HEK293 (cell line): ENCODE results near the gene PARP15.

ENCODE experiments used
- CTCF ChIA-PET: fragments of 350-600 bp; formaldehyde crosslinking; extraction: SDS; loops from one replicate; lab custom pipeline; 2021; ENCODE audit warnings: antibody characterized with exemption; lab: Yijun Ruan, JAX
- POLR2A ChIA-PET: fragments of 300-600 bp; formaldehyde crosslinking; extraction: SDS; loops from one replicate; lab custom pipeline; 2020; ENCODE audit warnings: antibody characterized with exemption, inconsistent platforms; lab: Yijun Ruan, JAX
- H3K27ac ChIP-seq: fragments of 200-500 bp; sonication (Bioruptor generic); 2 replicates; pipeline ENCODE4 v1.5.1; 2014; ENCODE audit warnings: low read depth, low read length, control low read depth, inconsistent platforms; ENCODE audit errors: extremely low read depth
- H3K36me3 ChIP-seq, 2 experiments: fragments of 200-500 bp in 1 of 2; sonication (Bioruptor generic) in 1 of 2; 1 replicate in 1 of 2; 2 replicates in 1 of 2; pipeline ENCODE4 v1.5.1; 2014 to 2017; ENCODE audit warnings: inconsistent platforms in 2 of 2, low read length in 2 of 2; ENCODE audit not compliant: control insufficient read depth in 2 of 2, insufficient read depth in 1 of 2
- H3K4me1 ChIP-seq: fragments of 200-500 bp; sonication (Bioruptor generic); 2 replicates; pipeline ENCODE4 v1.5.1; 2014; ENCODE audit warnings: mild to moderate bottlenecking, low read length, inconsistent platforms; ENCODE audit not compliant: control insufficient read depth, insufficient read depth
- H3K4me3 ChIP-seq: 2 replicates; pipeline ENCODE4 v1.5.1; 2011; ENCODE audit warnings: low read depth, mild to moderate bottlenecking, control low read depth, low read length, moderate library complexity
- H3K9me3 ChIP-seq: fragments of 200-500 bp; sonication (Bioruptor generic); 2 replicates; pipeline ENCODE4 v1.5.1; 2014; ENCODE audit warnings: low read depth, low read length, inconsistent platforms; ENCODE audit not compliant: control insufficient read depth, insufficient read depth
- ELK4 ChIP-seq: IDR thresholded peaks from 2 replicates; pipeline ENCODE4 v1.6.1; 2011; ENCODE audit warnings: mild to moderate bottlenecking, low read depth, low read length, borderline replicate concordance
- KLF1 ChIP-seq: fragments of 450-650 bp; formaldehyde crosslinking; IDR thresholded peaks from 2 replicates; pipeline ENCODE4 v1.5.1; 2016; ENCODE audit warnings: missing biosample characterization, missing genetic modification characterization
- KLF16 ChIP-seq: fragments of 450-650 bp; formaldehyde crosslinking; IDR thresholded peaks from 2 replicates; pipeline ENCODE4 v1.5.1; 2017; ENCODE audit warnings: missing biosample characterization, missing genetic modification characterization
- PATZ1 ChIP-seq: fragments of 450-650 bp; formaldehyde crosslinking; IDR thresholded peaks from 2 replicates; pipeline ENCODE4 v1.5.1; 2016; ENCODE audit warnings: missing biosample characterization, missing genetic modification characterization
- PRDM10 ChIP-seq: fragments of 450-650 bp; formaldehyde crosslinking; IDR thresholded peaks from 2 replicates; pipeline ENCODE4 v1.5.1; 2016; ENCODE audit warnings: missing biosample characterization, missing genetic modification characterization
- SP2 ChIP-seq: fragments of 450-650 bp; formaldehyde crosslinking; IDR thresholded peaks from 2 replicates; pipeline ENCODE4 v1.5.1; 2016; ENCODE audit warnings: missing biosample characterization, missing genetic modification characterization
- YY2 ChIP-seq: fragments of 450-650 bp; formaldehyde crosslinking; IDR thresholded peaks from 2 replicates; pipeline ENCODE4 v1.5.1; 2016; ENCODE audit warnings: missing biosample characterization, missing genetic modification characterization
- ZBTB10 ChIP-seq: fragments of 450-650 bp; formaldehyde crosslinking; IDR thresholded peaks from 2 replicates; pipeline ENCODE4 v1.5.1; 2016; ENCODE audit warnings: missing biosample characterization, missing genetic modification characterization
- ZBTB26 ChIP-seq: fragments of 450-650 bp; formaldehyde crosslinking; optimal IDR thresholded peaks from 2 replicates; pipeline ENCODE3; 2016; ENCODE audit warnings: missing biosample characterization, mild to moderate bottlenecking, missing genetic modification characterization
- ZBTB8A ChIP-seq: fragments of 450-650 bp; formaldehyde crosslinking; IDR thresholded peaks from 2 replicates; pipeline ENCODE4 v1.5.1; 2016; ENCODE audit warnings: missing biosample characterization, missing genetic modification characterization
- ZFHX2 ChIP-seq: fragments of 450-650 bp; formaldehyde crosslinking; conservative IDR thresholded peaks from 2 replicates; pipeline ENCODE4 v1.5.1; 2016; ENCODE audit warnings: missing biosample characterization, missing genetic modification characterization
- ZNF248 ChIP-seq: fragments of 450-650 bp; formaldehyde crosslinking; IDR thresholded peaks from 2 replicates; pipeline ENCODE4 v1.5.1; 2017; ENCODE audit warnings: missing biosample characterization, missing genetic modification characterization
- ZNF302 ChIP-seq: fragments of 450-650 bp; formaldehyde crosslinking; IDR thresholded peaks from 2 replicates; pipeline ENCODE4 v1.5.1; 2016; ENCODE audit warnings: missing biosample characterization, missing genetic modification characterization, low read depth
- ZNF433 ChIP-seq: fragments of 450-650 bp; formaldehyde crosslinking; IDR thresholded peaks from 2 replicates; pipeline ENCODE4 v1.5.1; 2016; ENCODE audit warnings: missing biosample characterization, missing genetic modification characterization, low read depth
- ZNF558 ChIP-seq: fragments of 450-650 bp; formaldehyde crosslinking; IDR thresholded peaks from 2 replicates; pipeline ENCODE4 v1.5.1; 2016; ENCODE audit warnings: missing biosample characterization, missing genetic modification characterization
- ZNF645 ChIP-seq: fragments of 450-650 bp; formaldehyde crosslinking; IDR thresholded peaks from 2 replicates; pipeline ENCODE4; 2016; ENCODE audit warnings: missing biosample characterization, missing genetic modification characterization
- ZNF664 ChIP-seq: fragments of 450-650 bp; formaldehyde crosslinking; IDR thresholded peaks from 2 replicates; pipeline ENCODE4 v1.5.1; 2016; ENCODE audit warnings: missing biosample characterization, missing genetic modification characterization
- ZNF777 ChIP-seq: fragments of 450-650 bp; formaldehyde crosslinking; IDR thresholded peaks from 2 replicates; pipeline ENCODE4 v1.5.1; 2017; ENCODE audit warnings: missing biosample characterization, missing genetic modification characterization, borderline replicate concordance
- ZSCAN5A ChIP-seq: fragments of 450-650 bp; formaldehyde crosslinking; IDR thresholded peaks from 2 replicates; pipeline ENCODE4 v1.5.1; 2016; ENCODE audit warnings: missing biosample characterization, missing genetic modification characterization

PARP15 gene

GRCh38 chr3:122680475-122681283 is 103.2 kb downstream of the PARP15 start, which contains the start of gene PARP14 (continued):
- TF ChIP-seq PRDM10 = 0 out of 2 replicates have a peak, but pooled peaks have one; percentile 8
- no peak for TF ChIP-seq ZNF248
- TF ChIP-seq ZBTB8A (tag by site-specific recombination) = 0 out of 2 replicates have a peak, but pooled peaks have one; percentile 33

- CTCF ChIA-PET = no interaction called here
- POLR2A ChIA-PET = no interaction called here
- Histone ChIP-seq H3K4me1 (no peaks in the 10 kb centered on the region), H3K27ac (no peak overlapping the region; the same call in 1 of the 2 replicates), H3K9me3 (no peaks in the 10 kb centered on the region), H3K4me3 (peak overlapping the region; percentile 82), H3K36me3 (no peaks in the 10 kb centered on the region; a peak in 1 of 3 replicates)
- TF ChIP-seq KLF1 (tag by site-specific recombination) (0 out of 2 replicates have a peak, but pooled peaks have one; percentile 11), PATZ1 (tag by site-specific recombination) (peak; percentile 5; the same call in 1 of the 2 replicates), ZNF433 (no peak), ZBTB10 (tag by site-specific recombination) (no peak), KLF16 (tag by site-specific recombination) (0 out of 2 replicates have a peak, but pooled peaks have one; percentile 47), ZBTB26 (tag by site-specific recombination) (peak; percentile 28), ZNF302 (tag by site-specific recombination) (no peak), ZFHX2 (tag by site-specific recombination) (0 out of 2 replicates have a peak, but pooled peaks have one; percentile 12), ZNF558 (tag by site-specific recombination) (no peak), SP2 (tag by site-specific recombination) (no peak), ZNF777 (tag by site-specific recombination) (no peak), ELK4 (no peak), ZNF645 (no peak), YY2 (peak; percentile 45; the same call in 1 of the 2 replicates), ZNF664 (tag by site-specific recombination) (no peak), ZSCAN5A (tag by site-specific recombination) (no peak)
Measured at GRCh38 chr3:122681284-122681973, 104.0 kb downstream of the PARP15 start.
